H9 (cell line): ENCODE data around the gene ANKRD55. TPM values are rescaled to one million over a fixed set of nuclear protein-coding genes. Genes with fewer than 3 reads are reported as not detected.

ENCODE experiments used
- DNase-seq: peaks from one replicate; pipeline ENCODE4 v3.0.0-alpha.2; 2017
- H2AFZ ChIP-seq: one replicate; pipeline ENCODE4 v1.6.1; 2013; ENCODE audit warnings: mild to moderate bottlenecking, low read length, control low read depth, moderate library complexity
- H2AK5ac ChIP-seq: 2 replicates; pipeline ENCODE4 v1.6.1; 2013; ENCODE audit warnings: low read length, control low read depth, mixed read lengths; ENCODE audit not compliant: insufficient read length
- H2BK120ac ChIP-seq: one replicate; pipeline ENCODE4 v1.6.1; 2013; ENCODE audit warnings: low read depth, mild to moderate bottlenecking, low read length, control low read depth, inconsistent platforms; ENCODE audit not compliant: poor library complexity, severe bottlenecking
- H2BK12ac ChIP-seq: 2 replicates; pipeline ENCODE4 v1.6.1; 2013; ENCODE audit warnings: low read length, control low read depth, mixed read lengths, low read depth; ENCODE audit not compliant: insufficient read length
- H2BK15ac ChIP-seq: 2 replicates; pipeline ENCODE4 v1.6.1; 2013; ENCODE audit warnings: low read depth, low read length, control low read depth
- H2BK20ac ChIP-seq: one replicate; pipeline ENCODE4 v1.6.1; 2013; ENCODE audit warnings: low read depth, mild to moderate bottlenecking, low read length, control low read depth, inconsistent platforms; ENCODE audit not compliant: poor library complexity, severe bottlenecking
- H2BK5ac ChIP-seq: 2 replicates; pipeline ENCODE4 v1.6.1; 2013; ENCODE audit warnings: low read length, control low read depth, mixed read lengths; ENCODE audit not compliant: insufficient read length
- H3K14ac ChIP-seq: 2 replicates; pipeline ENCODE4 v1.6.1; 2013; ENCODE audit warnings: low read length, control low read depth; ENCODE audit not compliant: insufficient read depth
- H3K18ac ChIP-seq: 2 replicates; pipeline ENCODE4 v1.6.1; 2013; ENCODE audit warnings: low read depth, mild to moderate bottlenecking, mixed read lengths, low read length, control low read depth; ENCODE audit not compliant: insufficient read length
- H3K23ac ChIP-seq: 2 replicates; pipeline ENCODE4 v1.6.1; 2013; ENCODE audit warnings: low read length, control low read depth, mixed read lengths, low read depth; ENCODE audit not compliant: insufficient read length
- H3K23me2 ChIP-seq: 2 replicates; pipeline ENCODE4 v1.6.1; 2013; ENCODE audit warnings: low read depth, mild to moderate bottlenecking, mixed read lengths, low read length, control low read depth; ENCODE audit not compliant: insufficient read length, poor library complexity, severe bottlenecking
- H3K27ac ChIP-seq: 2 replicates; pipeline ENCODE4 v1.5.1; 2013; ENCODE audit warnings: low read length, control low read depth, mixed read lengths, low read depth; ENCODE audit not compliant: insufficient read length
- H3K27me3 ChIP-seq: 2 replicates; pipeline ENCODE4 v1.6.1; 2013; ENCODE audit warnings: low read length, control low read depth, inconsistent platforms; ENCODE audit not compliant: insufficient read depth
- H3K4ac ChIP-seq: 2 replicates; pipeline ENCODE4 v1.6.1; 2013; ENCODE audit warnings: low read depth, mild to moderate bottlenecking, control low read depth, inconsistent platforms, low read length, moderate library complexity
- H3K4me1 ChIP-seq: 2 replicates; pipeline ENCODE4 v1.6.1; 2013; ENCODE audit warnings: low read length, control low read depth, inconsistent platforms; ENCODE audit not compliant: insufficient read depth
- H3K4me2 ChIP-seq: 2 replicates; pipeline ENCODE4 v1.6.1; 2013; ENCODE audit warnings: low read length, control low read depth, mixed read lengths; ENCODE audit not compliant: insufficient read length, insufficient read depth
- H3K56ac ChIP-seq: 2 replicates; pipeline ENCODE4 v1.6.1; 2013; ENCODE audit warnings: low read depth, mild to moderate bottlenecking, mixed read lengths, low read length, control low read depth; ENCODE audit not compliant: insufficient read length
- H3K79me1 ChIP-seq: 2 replicates; pipeline ENCODE4 v1.6.1; 2013; ENCODE audit warnings: low read depth, mild to moderate bottlenecking, moderate library complexity, low read length, control low read depth, inconsistent platforms; ENCODE audit not compliant: insufficient read depth, poor library complexity, severe bottlenecking
- H3K79me2 ChIP-seq: 2 replicates; pipeline ENCODE4 v1.6.1; 2013; ENCODE audit warnings: low read length, control low read depth, inconsistent platforms; ENCODE audit not compliant: insufficient read depth
- H3K9ac ChIP-seq: 2 replicates; pipeline ENCODE4 v1.6.1; 2013; ENCODE audit warnings: low read length, control low read depth, mixed read lengths; ENCODE audit not compliant: insufficient read length; ENCODE audit errors: extremely low read depth
- H3K9me3 ChIP-seq: one replicate; pipeline ENCODE4 v1.6.1; 2013; ENCODE audit warnings: low read depth, low read length, inconsistent platforms; ENCODE audit not compliant: control insufficient read depth
- H3T11ph ChIP-seq: one replicate; pipeline ENCODE4 v1.6.1; 2013; ENCODE audit warnings: mild to moderate bottlenecking, low read length, control low read depth, inconsistent platforms
- H4K20me1 ChIP-seq: one replicate; pipeline ENCODE4 v1.6.1; 2013; ENCODE audit not compliant: control insufficient read depth, insufficient read length, insufficient read depth
- H4K5ac ChIP-seq: 2 replicates; pipeline ENCODE4 v1.6.1; 2013; ENCODE audit warnings: low read depth, mild to moderate bottlenecking, mixed read lengths, low read length, control low read depth; ENCODE audit not compliant: insufficient read length
- H4K8ac ChIP-seq: replicated peaks from 2 replicates; pipeline ENCODE4 v1.6.1; 2013; ENCODE audit warnings: low read length, control low read depth, mixed read lengths, low read depth; ENCODE audit not compliant: insufficient read length
- H4K91ac ChIP-seq: 2 replicates; pipeline ENCODE4 v1.6.1; 2013; ENCODE audit warnings: low read depth, mild to moderate bottlenecking, moderate library complexity, mixed read lengths, low read length, control low read depth; ENCODE audit not compliant: insufficient read length
- H3K27ac Mint-ChIP-seq, 3 experiments: 2 replicates in 2 of 3; 3 replicates in 1 of 3; pipeline ENCODE4 v1.8.0; 2020 to 2021; ENCODE audit warnings: mixed read lengths in 3 of 3, mild to moderate bottlenecking in 1 of 3, moderate library complexity in 1 of 3
- H3K27me3 Mint-ChIP-seq: 2 replicates; pipeline ENCODE4 v1.8.0; 2021; ENCODE audit warnings: low read depth, mild to moderate bottlenecking, moderate library complexity, mixed read lengths
- H3K36me3 Mint-ChIP-seq, 3 experiments: 2 replicates in 2 of 3; 3 replicates in 1 of 3; pipeline ENCODE4 v1.8.0; 2020 to 2021; ENCODE audit warnings: low read depth in 3 of 3, mixed read lengths in 3 of 3; ENCODE audit not compliant: insufficient read depth in 1 of 3
- H3K4me1 Mint-ChIP-seq, 2 experiments: 2 replicates each; pipeline ENCODE4 v1.8.0; 2020; ENCODE audit warnings: mixed read lengths in 2 of 2
- H3K4me3 Mint-ChIP-seq, 2 experiments: 2 replicates in 1 of 2; 3 replicates in 1 of 2; pipeline ENCODE4 v1.8.0; 2020 to 2021; ENCODE audit warnings: mild to moderate bottlenecking in 2 of 2, mixed read lengths in 2 of 2, moderate library complexity in 1 of 2
- H3K9me3 Mint-ChIP-seq, 2 experiments: 2 replicates in 1 of 2; 3 replicates in 1 of 2; pipeline ENCODE4 v1.8.0; 2020; ENCODE audit warnings: mild to moderate bottlenecking in 2 of 2, mixed read lengths in 2 of 2, moderate library complexity in 1 of 2
- CTCF ChIP-seq: fragments of 200-600 bp; sonication (generic); conservative IDR thresholded peaks from 3 replicates; pipeline ENCODE4 v1.8.0; 2021; ENCODE audit warnings: antibody characterized with exemption, mild to moderate bottlenecking
- WGBS: extraction: QIAGEN DNeasy Blood & Tissue Kit; methylation state at CpG from one replicate; pipeline ENCODE4 v1.1.7; 2013; ENCODE audit warnings: missing lambda C conversion rate, low lambda C conversion rate, mixed read lengths; ENCODE audit not compliant: insufficient read length; ENCODE audit errors: extremely low coverage; 5-methylcytosine and 5-hydroxymethylcytosine counted together
- total RNA-seq: library from RNA; stranded (reverse); gene quantifications from 2 replicates; pipeline ENCODE4 v1.2.1, GENCODE V29; 2021

The ANKRD55 gene
- total RNA-seq, 1 experiment from 2014 or later: not detected

- no peak overlapping the region for H2AK5ac ChIP-seq
- no peaks in the 10 kb centered on the region for H3K4me1 ChIP-seq
- H3K27me3 ChIP-seq: no peaks in the 10 kb centered on the region
- H2BK20ac ChIP-seq: no peak overlapping the region
- no peak overlapping the region for H2BK120ac ChIP-seq
- no peaks in the 10 kb centered on the region for H3K27me3 Mint-ChIP-seq
- H3K4me3 Mint-ChIP-seq: no peak overlapping the region
- H3K9me3 ChIP-seq: no peaks in the 10 kb centered on the region
- no peak overlapping the region for H3T11ph ChIP-seq
- no peak overlapping the region for H3K4ac ChIP-seq
- WGBS: no CpG with 5 or more reads among the region's 6 CpGs
- peaks cover 12 to 17% of the 10 kb centered on the region in 2 experiments for H3K4me1 Mint-ChIP-seq
- H3K18ac ChIP-seq: no peak overlapping the region
- no peaks in the 10 kb centered on the region for H4K20me1 ChIP-seq
- no peak overlapping the region for H3K14ac ChIP-seq
- no peak overlapping the region for H4K8ac ChIP-seq
- no peak overlapping the region for H2BK12ac ChIP-seq
- no peaks in the 10 kb centered on the region for H3K79me1 ChIP-seq
- H4K5ac ChIP-seq: no peak overlapping the region
- no peaks in the 10 kb centered on the region for H3K23me2 ChIP-seq
- peak; percentile 85 for DNase-seq
- H3K23ac ChIP-seq: no peak overlapping the region
- no peak overlapping the region for H3K27ac Mint-ChIP-seq
- TF ChIP-seq CTCF: peak; percentile 97
- H3K27ac ChIP-seq: no peak overlapping the region
- no peaks in the 10 kb centered on the region for H3K36me3 Mint-ChIP-seq
- H3K9me3 Mint-ChIP-seq: no peaks in the 10 kb centered on the region
- H3K56ac ChIP-seq: no peak overlapping the region
- H2BK15ac ChIP-seq: no peak overlapping the region
- H2AFZ ChIP-seq: no peak overlapping the region
- no peak overlapping the region for H3K9ac ChIP-seq
- H3K4me2 ChIP-seq: no peak overlapping the region
- H4K91ac ChIP-seq: no peak overlapping the region
- H3K79me2 ChIP-seq: no peaks in the 10 kb centered on the region
- H2BK5ac ChIP-seq: no peak overlapping the region
Observed at GRCh38 chr5:56270568-56271392, 37.6 kb upstream of the ANKRD55 start.
